Hematopoietic multipotent progenitor cell (in vitro differentiated cells): ENCODE data around the gene PEX14. TPM values are rescaled to one million over a fixed set of nuclear protein-coding genes. Genes with fewer than 3 reads are reported as not detected.

Source experiments
- DNase-seq, 3 donors: peaks; one replicate each; pipeline ENCODE4 v3.0.0-alpha.2; 2011 to 2015; ENCODE audit warnings: low read depth in 2 of 3, low spot score in 2 of 3
- total RNA-seq: library from RNA; depleted of rRNA; stranded (reverse); fragments of >200 nt; gene quantifications from one replicate; pipeline ENCODE4 v1.2.3, GENCODE V29; 2012

The PEX14 gene
- total RNA-seq, 1 donor: 22.6 TPM

GRCh38 chr1:10659218-10659617, 184.5 kb downstream of the PEX14 start:
- no peak for DNase-seq

- no peak for DNase-seq
Measured at GRCh38 chr1:10659646-10660540, 185.1 kb downstream of the PEX14 start.

- no peak for DNase-seq
Measured at GRCh38 chr1:10661453-10661852, 186.7 kb downstream of the PEX14 start.

- no peak for DNase-seq
Measured at GRCh38 chr1:10662090-10662688, 187.4 kb downstream of the PEX14 start.

GRCh38 chr1:10662824-10663677, 188.3 kb downstream of the PEX14 start:
- DNase-seq: no peak

- DNase-seq: no peak
Measured at GRCh38 chr1:10663678-10664035, 188.9 kb downstream of the PEX14 start.

- no peak for DNase-seq
Measured at GRCh38 chr1:10664251-10664650, 189.5 kb downstream of the PEX14 start.

GRCh38 chr1:10665226-10665625, 190.5 kb downstream of the PEX14 start:
- no peak for DNase-seq

- DNase-seq: no peak
Measured at GRCh38 chr1:10665930-10666850, 191.4 kb downstream of the PEX14 start.

GRCh38 chr1:10667861-10668761, 193.4 kb downstream of the PEX14 start:
- no peak for DNase-seq

GRCh38 chr1:10669570-10669969, 194.8 kb downstream of the PEX14 start:
- no peak for DNase-seq

- no peak for DNase-seq
Measured at GRCh38 chr1:10670190-10670589, 195.4 kb downstream of the PEX14 start.

GRCh38 chr1:10671090-10671489, 196.3 kb downstream of the PEX14 start:
- DNase-seq: peak in 2 of 3 donors; percentile 31 to 64

GRCh38 chr1:10671622-10672342, 197.0 kb downstream of the PEX14 start:
- no peak for DNase-seq

- DNase-seq: no peak
Measured at GRCh38 chr1:10672343-10673050, 197.7 kb downstream of the PEX14 start.

- DNase-seq: no peak
Measured at GRCh38 chr1:10673109-10673711, 198.5 kb downstream of the PEX14 start.

GRCh38 chr1:10674222-10674621, 199.5 kb downstream of the PEX14 start:
- DNase-seq: no peak
